Adrenal gland (tissue), 12 donors: ENCODE measurements around the gene DCHS2. TPM values are rescaled to one million over a fixed set of nuclear protein-coding genes. Genes with fewer than 3 reads are reported as not detected.

Source experiments
- DNase-seq, 7 donors: peaks; one replicate each; pipeline ENCODE4 v3.0.0-alpha.2; 2019 to 2020
- H3K27ac ChIP-seq, 5 donors: fragments of 200-600 bp; sonication (generic) in 4 of 5; 1 replicate in 3 of 5; 2 replicates in 2 of 5; pipeline versions ENCODE4 v1.5.1 to v1.8.0; 2016 to 2020; ENCODE audit warnings: mild to moderate bottlenecking in 1 of 5
- H3K27me3 ChIP-seq: fragments of 200-600 bp; 2 replicates; pipeline ENCODE4 v1.8.0; 2021
- H3K36me3 ChIP-seq, 2 donors: fragments of 200-600 bp; replicated peaks in 1 of 2; 1 replicate in 1 of 2; 2 replicates in 1 of 2; pipeline versions ENCODE4 v1.5.1 to v1.8.0; 2018 to 2022
- H3K4me1 ChIP-seq, 2 donors: fragments of 200-600 bp; replicated peaks in 1 of 2; 1 replicate in 1 of 2; 2 replicates in 1 of 2; pipeline versions ENCODE4 v1.5.1 to v1.8.0; 2018 to 2021
- H3K4me3 ChIP-seq, 4 donors: fragments of 200-600 bp; sonication (generic) in 3 of 4; one replicate each; pipeline ENCODE4 v1.5.1; 2016 to 2018
- H3K9me3 ChIP-seq, 3 donors: fragments of 200-600 bp; sonication (generic) in 1 of 3; replicated peaks in 1 of 3; 1 replicate in 2 of 3; 2 replicates in 1 of 3; pipeline versions ENCODE4 v1.5.1 to v1.8.0; 2016 to 2021
- CTCF ChIP-seq, 6 experiments: fragments of 450-650 bp in 4 of 6; fragments of 200-600 bp in 2 of 6; sonication (generic) in 1 of 6; IDR thresholded peaks; 1 replicate in 5 of 6; 2 replicates in 1 of 6; pipeline versions ENCODE4 v1.5.1 to v1.8.0; 2016 to 2021; ENCODE audit warnings: antibody characterized with exemption in 6 of 6, mild to moderate bottlenecking in 2 of 6, moderate library complexity in 1 of 6
- POLR2A ChIP-seq, 2 donors: fragments of 450-650 bp; IDR thresholded peaks; one replicate each; pipeline ENCODE4 v1.6.1; 2017; ENCODE audit warnings: antibody characterized with exemption in 2 of 2, mild to moderate bottlenecking in 2 of 2, moderate library complexity in 1 of 2
- WGBS, 4 donors: extraction: QIAGEN DNeasy Blood & Tissue Kit in 2 of 4; methylation state at CpG; one replicate each; pipeline versions ENCODE4 v1.1.5 to v1.1.7; 2013 to 2017; 5-methylcytosine and 5-hydroxymethylcytosine counted together
- intact Hi-C, 2 donors: fragments of 100-400 bp; cut with DNase I; formaldehyde crosslinking; loops; one replicate each; pipeline versions ENCODE4 v1.14.1 to v1.15.0; 2022 to 2023
- polyA plus RNA-seq, 3 donors: library from polyadenylated mRNA; stranded (reverse); fragments of 200-250 nt in 2 of 3; fragments of 350-450 nt in 1 of 3; fragmentation: Illumina TruSeq in 1 of 3; extraction: RNeasy Lipid Tissue Mini Kit (QIAGEN cat#74804) in 1 of 3; gene quantifications; one replicate each; pipeline ENCODE4 v1.2.3, GENCODE V29; 2013 to 2014
- total RNA-seq, 9 donors: library from RNA; depleted of rRNA in 4 of 9; stranded (reverse); fragments of >200 nt in 4 of 9; fragments of 120-200 nt in 1 of 9; fragmentation: NEBNext Ultra II Directional in 1 of 9; extraction: Animal tissue kit (Norgen Biotek cat#: 25700) in 1 of 9; gene quantifications; one replicate each; pipeline versions ENCODE4 v1.1.0 to v1.2.4, GENCODE V29; 2013 to 2023
- donor health status: healthy with polysubstance abuse.
- donor health status: Bipolar disorder and iron deficiency.
- donor health status: DM: yes; HTN: yes; CAD: no.
- donor health status: DM: no; HTN: no; CAD: no.
- donor health status: DM: no; HTN: no; CAD: no.
- donor health status: DM: yes; HTN: yes; CAD: no.

Gene DCHS2
- total and polyA plus RNA-seq, 12 donors = 0.06 to 3.3 (median 0.78) TPM; not detected in 1

- 0 to 2% (median 1%) methylated on average over 10 to 76 of the region's 76 CpGs for WGBS, 4 donors
- Histone ChIP-seq H3K9me3 (no peaks in the 10 kb centered on the region), H3K36me3 (no peaks in the 10 kb centered on the region), H3K4me1 (peaks cover 0 to 12% of the 10 kb centered on the region in 2 donors), H3K27ac (peak overlapping the region in 1 of 5 donors; percentile 39), H3K4me3 (peak overlapping the region in 1 of 4 donors; percentile 36), H3K27me3 (peaks cover 16% of the 10 kb centered on the region)
- intact Hi-C loops = no loop called here
- TF ChIP-seq CTCF (IDR thresholded peaks at IDR 0.05) = no peak
- peak in 3 of 7 donors; percentile 14 to 52 (median 14) for DNase-seq
These were observed 837 bp downstream of the DCHS2 start for GRCh38 chr4:154490583-154491340.

DNA sequence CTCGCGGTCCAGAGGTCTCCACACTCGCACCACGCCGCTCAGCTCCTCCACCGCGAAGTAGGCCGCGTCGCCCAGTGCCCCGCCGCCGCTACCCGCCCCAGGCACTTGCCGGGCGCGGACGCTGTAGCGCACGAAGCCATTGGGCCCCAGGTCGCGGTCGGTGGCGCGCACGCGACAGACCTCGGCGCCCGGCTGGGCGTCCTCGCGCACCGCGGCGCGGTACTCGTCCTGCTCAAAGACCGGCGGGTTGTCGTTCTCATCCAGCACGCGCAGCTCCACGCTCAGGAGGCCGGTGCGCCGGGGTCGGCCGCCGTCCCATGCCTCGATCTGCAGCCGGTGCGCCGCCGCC is 1.4 kb downstream of the DCHS2 start:
- Histone ChIP-seq H3K9me3 (no peaks in the 10 kb centered on the region), H3K27me3 (peaks cover 16% of the 10 kb centered on the region), H3K4me1 (peaks cover 0 to 12% of the 10 kb centered on the region in 2 donors), H3K4me3 (no peak overlapping the region), H3K27ac (no peak overlapping the region), H3K36me3 (no peaks in the 10 kb centered on the region)
- DNase-seq = no peak
- TF ChIP-seq CTCF (IDR thresholded peaks at IDR 0.05) (no peak), POLR2A (IDR thresholded peaks at IDR 0.05) (no peak)
- 2 to 9% (median 4%) methylated on average over 7 to 55 of the region's 55 CpGs; no CpG with 5 or more reads in 1 of the 4 donors for WGBS, 4 donors
- intact Hi-C loops = no loop called here

- no peak overlapping the region for H3K4me3 ChIP-seq
- peaks cover 16% of the 10 kb centered on the region for H3K27me3 ChIP-seq
- H3K4me1 ChIP-seq = peaks cover 0 to 12% of the 10 kb centered on the region in 2 donors
- intact Hi-C loops = no loop called here
- TF ChIP-seq POLR2A (IDR thresholded peaks at IDR 0.05) = no peak
- no peak for TF ChIP-seq CTCF (IDR thresholded peaks at IDR 0.05)
- 40 to 59% (median 46%) methylated on average over 31 to 56 of the region's 56 CpGs for WGBS, 4 donors
- H3K36me3 ChIP-seq = no peaks in the 10 kb centered on the region
- no peak for DNase-seq
- H3K27ac ChIP-seq = no peak overlapping the region
- no peaks in the 10 kb centered on the region for H3K9me3 ChIP-seq
These were observed 1.9 kb downstream of the DCHS2 start for GRCh38 chr4:154489558-154490233.

DNA sequence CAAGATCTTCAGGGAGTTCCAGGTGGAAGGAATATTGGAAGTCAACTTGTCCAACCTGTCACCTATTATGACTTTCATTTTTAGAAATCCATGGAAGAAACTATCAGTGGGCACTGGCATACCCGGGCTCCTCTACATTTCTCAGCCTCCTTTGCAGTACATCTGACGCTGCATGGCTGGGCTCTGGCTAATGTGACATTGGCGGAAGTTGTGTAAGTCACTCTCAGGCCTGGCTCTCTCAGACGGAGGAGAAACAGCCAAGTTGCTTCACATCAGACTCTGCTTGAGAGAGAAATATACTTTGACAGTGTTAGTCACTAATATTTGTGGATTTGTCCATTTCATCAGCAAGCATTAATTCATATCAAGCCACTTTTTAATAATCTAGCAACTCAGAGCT is 4.5 kb downstream of the DCHS2 start:
- intact Hi-C loops = no loop called here
- WGBS, 4 donors = 75 to 80% (median 77%) methylated on average over 4 of the region's 4 CpGs
- Histone ChIP-seq H3K27ac (no peak overlapping the region), H3K27me3 (peaks cover 16% of the 10 kb centered on the region), H3K4me3 (no peak overlapping the region), H3K4me1 (peaks cover 0 to 12% of the 10 kb centered on the region in 2 donors), H3K36me3 (no peaks in the 10 kb centered on the region), H3K9me3 (no peaks in the 10 kb centered on the region)
- DNase-seq = no peak
- TF ChIP-seq CTCF (IDR thresholded peaks at IDR 0.05) (no peak), POLR2A (IDR thresholded peaks at IDR 0.05) (no peak)
